CD4-positive, alpha-beta memory T cell (primary cell): ENCODE results near the gene BHLHE23. TPM values are rescaled to one million over a fixed set of nuclear protein-coding genes. Genes with fewer than 3 reads are reported as not detected.

Experiments used
- CTCF ChIA-PET: fragments of 350-600 bp; sonication (Branson Sonifier 250); formaldehyde crosslinking; loops from one replicate; lab custom pipeline; 2021; ENCODE audit warnings: inconsistent platforms; ENCODE audit not compliant: partially characterized antibody; lab: Charles Lee
- POLR2A ChIA-PET: fragments of 350-600 bp; sonication (Branson Sonifier 250); formaldehyde crosslinking; loops from one replicate; lab custom pipeline; 2021; ENCODE audit not compliant: partially characterized antibody; lab: Charles Lee
- DNase-seq, 5 donors: peaks; one replicate each; pipeline versions ENCODE4 v3.0.0 to v3.0.0-alpha.2; 2020 to 2022; ENCODE audit warnings: mixed read lengths in 1 of 5
- H3K27ac ChIP-seq: one replicate; pipeline ENCODE4 v1.7.0; 2013; ENCODE audit warnings: low read depth, low read length
- H3K27me3 ChIP-seq: 2 replicates; pipeline ENCODE4 v1.7.0; 2013; ENCODE audit warnings: mild to moderate bottlenecking, low read length, moderate library complexity; ENCODE audit not compliant: insufficient read depth
- H3K36me3 ChIP-seq: 2 replicates; pipeline ENCODE4 v1.7.0; 2013; ENCODE audit warnings: mild to moderate bottlenecking, low read length, moderate library complexity; ENCODE audit not compliant: insufficient read depth
- H3K4me1 ChIP-seq: 2 replicates; pipeline ENCODE4 v1.7.0; 2013; ENCODE audit warnings: mild to moderate bottlenecking, low read length, moderate library complexity; ENCODE audit not compliant: insufficient read depth
- H3K4me3 ChIP-seq, 2 donors: one replicate each; pipeline ENCODE4 v1.7.0; 2013; ENCODE audit warnings: low read length in 2 of 2, mild to moderate bottlenecking in 1 of 2
- H3K9me3 ChIP-seq, 2 donors: one replicate each; pipeline ENCODE4 v1.7.0; 2013; ENCODE audit warnings: low read length in 2 of 2, control low read depth in 1 of 2; ENCODE audit not compliant: control insufficient read depth in 1 of 2
- H3K27ac Mint-ChIP-seq, 7 donors: one replicate each; pipeline ENCODE4 v1.8.0; 2020 to 2021; ENCODE audit warnings: mixed read lengths in 7 of 7, mild to moderate bottlenecking in 6 of 7, inconsistent platforms in 3 of 7, moderate library complexity in 3 of 7
- H3K27me3 Mint-ChIP-seq, 2 donors: one replicate each; pipeline ENCODE4 v1.8.0; 2020 to 2021; ENCODE audit warnings: mixed read lengths in 2 of 2
- H3K36me3 Mint-ChIP-seq, 2 donors: one replicate each; pipeline ENCODE4 v1.8.0; 2020 to 2021; ENCODE audit warnings: mixed read lengths in 2 of 2, inconsistent platforms in 1 of 2, mild to moderate bottlenecking in 1 of 2
- H3K4me1 Mint-ChIP-seq, 4 donors: one replicate each; pipeline ENCODE4 v1.8.0; 2020 to 2021; ENCODE audit warnings: mixed read lengths in 4 of 4, mild to moderate bottlenecking in 1 of 4
- H3K4me3 Mint-ChIP-seq, 8 donors: one replicate each; pipeline ENCODE4 v1.8.0; 2020 to 2021; ENCODE audit warnings: mixed read lengths in 8 of 8, mild to moderate bottlenecking in 7 of 8, moderate library complexity in 6 of 8, inconsistent platforms in 3 of 8
- H3K9me3 Mint-ChIP-seq, 8 donors: one replicate each; pipeline ENCODE4 v1.8.0; 2020 to 2021; ENCODE audit warnings: mixed read lengths in 8 of 8, mild to moderate bottlenecking in 5 of 8, inconsistent platforms in 3 of 8, moderate library complexity in 1 of 8
- intact Hi-C: fragments of 100-400 bp; cut with micrococcal nuclease; formaldehyde crosslinking; loops from one replicate; pipeline ENCODE4 v1.15.1; 2023
- polyA plus RNA-seq, 2 donors: library from polyadenylated mRNA; unstranded; fragments of 300-500 nt; fragmentation: Illumina TruSeq; gene quantifications; one replicate each; pipeline ENCODE4 v1.2.3, GENCODE V29; 2021
- total RNA-seq, 2 experiments: library from RNA; stranded (reverse); gene quantifications; one replicate each; pipeline ENCODE4 v1.2.3, GENCODE V29; 2021

BHLHE23 gene
- total and polyA plus RNA-seq, 4 experiments from 2014 or later = not detected

DNA sequence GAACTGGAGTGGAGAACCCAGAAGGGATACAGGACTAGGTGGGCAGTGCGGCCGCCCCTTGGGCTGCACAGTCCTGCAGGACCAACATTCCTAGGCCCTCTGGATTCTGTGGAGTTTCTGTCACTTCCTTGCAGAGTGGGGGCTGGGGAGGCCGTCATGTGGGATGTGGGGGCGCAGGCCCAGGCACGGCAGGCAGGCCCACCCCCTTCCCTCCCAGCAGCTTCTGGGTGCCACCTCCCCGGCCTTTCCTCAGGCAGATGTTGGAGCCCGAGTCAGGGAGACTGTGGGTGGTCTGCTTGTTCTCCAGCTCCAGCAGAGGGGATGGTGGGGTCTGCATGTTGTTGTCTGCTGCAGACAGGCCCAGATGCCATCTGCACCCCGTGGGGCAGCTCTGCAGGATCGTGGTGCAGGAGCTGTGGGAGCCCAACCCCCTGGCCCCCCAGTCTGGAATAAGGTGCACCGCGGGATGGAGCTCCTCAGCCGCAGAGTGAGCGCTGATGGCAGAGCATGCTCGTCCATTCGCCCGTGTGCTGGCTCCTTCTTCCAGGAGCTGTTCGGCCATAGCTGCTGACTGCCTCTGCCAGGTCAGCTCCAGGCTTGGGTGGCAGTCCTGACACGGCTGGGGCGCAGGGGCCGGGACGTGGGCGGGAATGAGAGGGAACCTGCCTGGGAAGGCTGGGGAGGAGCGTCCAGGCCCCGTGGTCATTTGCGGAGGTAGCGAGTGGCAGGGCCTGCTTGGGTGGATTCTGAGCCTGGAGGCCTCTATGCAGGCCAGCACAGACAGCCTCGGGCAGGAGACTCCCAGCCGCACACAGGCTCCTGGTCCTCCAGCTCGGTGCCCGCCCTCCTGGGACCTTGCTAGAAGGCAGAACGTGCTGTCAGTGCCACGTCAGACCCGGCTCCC is 36.2 kb downstream of the BHLHE23 start:
- Mint-ChIP-seq H3K4me1 (peaks cover 10 to 25% (median 12%) of the 10 kb centered on the region in 4 donors), H3K4me3 (no peak overlapping the region), H3K9me3 (no peaks in the 10 kb centered on the region), H3K36me3 (no peaks in the 10 kb centered on the region), H3K27ac (no peak overlapping the region), H3K27me3 (peaks cover 19 to 21% of the 10 kb centered on the region in 2 donors)
- no peaks in the 10 kb centered on the region for H3K9me3 ChIP-seq
- H3K27ac ChIP-seq = no peak overlapping the region
- ChIA-PET POLR2A (no interaction called here), CTCF (interaction anchor here (1.2 to 2.1 kb wide), 5 partner anchors 10 to 52 kb away, joined by 3 to 11 read pairs (median 5); no protein-coding TSS in a partner anchor)
- H3K36me3 ChIP-seq = no peaks in the 10 kb centered on the region
- intact Hi-C loops = no loop called here
- H3K4me1 ChIP-seq = peaks cover 6% of the 10 kb centered on the region
- DNase-seq = peak in 1 of 5 donors; percentile 31
- H3K27me3 ChIP-seq = peaks cover 6% of the 10 kb centered on the region
- no peak overlapping the region for H3K4me3 ChIP-seq

DNA sequence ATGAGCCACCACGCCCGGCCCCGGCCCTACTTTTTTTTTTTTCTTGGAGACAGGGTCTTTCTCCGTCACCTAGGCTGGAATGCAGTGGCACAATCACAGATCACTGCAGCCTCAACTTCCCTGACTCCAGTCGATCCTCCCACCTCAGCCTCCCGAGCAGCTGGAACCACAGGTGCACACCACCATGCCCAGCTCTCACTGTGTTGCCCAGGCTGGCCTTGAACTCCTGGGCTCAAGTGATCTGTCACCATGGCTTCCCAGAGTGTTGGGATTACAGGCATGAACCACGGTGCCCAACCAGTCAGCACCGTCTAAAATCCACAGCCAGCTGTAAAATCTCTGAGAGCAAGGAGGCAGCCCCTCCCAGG is 36.8 kb downstream of the BHLHE23 start:
- Mint-ChIP-seq H3K9me3 (no peaks in the 10 kb centered on the region), H3K4me3 (no peak overlapping the region), H3K27ac (peak overlapping the region in 1 of 7 donors; percentile 12), H3K27me3 (peaks cover 17 to 19% of the 10 kb centered on the region in 2 donors), H3K36me3 (no peaks in the 10 kb centered on the region), H3K4me1 (peaks cover 10 to 24% (median 12%) of the 10 kb centered on the region in 4 donors)
- no peak overlapping the region for H3K4me3 ChIP-seq
- ChIA-PET CTCF (interaction anchor here (1.2 to 2.1 kb wide), 6 partner anchors 8 to 51 kb away, joined by 3 to 11 read pairs (median 4); no protein-coding TSS in a partner anchor), POLR2A (no interaction called here)
- H3K27ac ChIP-seq = no peak overlapping the region
- intact Hi-C loops = no loop called here
- peaks cover 6% of the 10 kb centered on the region for H3K27me3 ChIP-seq
- no peaks in the 10 kb centered on the region for H3K9me3 ChIP-seq
- H3K4me1 ChIP-seq = peaks cover 6% of the 10 kb centered on the region
- no peak for DNase-seq
- H3K36me3 ChIP-seq = no peaks in the 10 kb centered on the region

DNA sequence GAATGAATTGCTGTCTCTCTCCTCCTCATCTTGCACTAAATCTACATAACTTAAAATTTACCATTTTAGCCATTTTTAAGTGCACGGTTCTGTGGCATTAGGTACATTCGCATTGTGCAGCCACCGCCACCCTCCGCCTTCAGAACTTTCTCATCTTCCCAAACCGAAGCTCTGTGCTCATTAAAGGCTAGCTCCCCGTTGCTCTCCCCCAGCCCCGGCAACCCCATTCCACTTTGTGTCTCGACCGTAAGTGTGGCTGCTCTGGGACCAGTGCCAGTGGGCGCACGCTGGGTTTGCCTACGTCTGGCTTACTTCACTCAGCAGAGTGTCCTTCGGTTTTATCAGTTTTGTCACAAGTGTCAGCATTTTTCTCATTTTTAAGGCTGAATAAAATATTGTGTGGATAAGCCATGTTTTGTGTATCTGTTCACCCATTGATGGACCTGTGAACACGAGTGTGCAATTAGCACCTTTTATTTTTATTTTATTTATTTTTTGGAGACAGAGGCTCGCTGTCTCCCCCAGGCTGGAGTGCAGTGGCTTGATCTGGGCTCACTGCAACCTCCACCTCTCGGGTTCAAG is 37.5 kb downstream of the BHLHE23 start:
- H3K4me1 ChIP-seq = peaks cover 6% of the 10 kb centered on the region
- Mint-ChIP-seq H3K36me3 (no peaks in the 10 kb centered on the region), H3K27me3 (peaks cover 12 to 16% of the 10 kb centered on the region in 2 donors), H3K4me3 (no peak overlapping the region), H3K27ac (no peak overlapping the region), H3K4me1 (peaks cover 10 to 17% (median 12%) of the 10 kb centered on the region in 4 donors), H3K9me3 (no peaks in the 10 kb centered on the region)
- DNase-seq = no peak
- no peak overlapping the region for H3K4me3 ChIP-seq
- no peaks in the 10 kb centered on the region for H3K36me3 ChIP-seq
- ChIA-PET CTCF (interaction anchor here (1.0 to 2.1 kb wide), 4 partner anchors 9 to 23 kb away, joined by 3 to 7 read pairs (median 4); no protein-coding TSS in a partner anchor), POLR2A (no interaction called here)
- intact Hi-C loops = no loop called here
- peaks cover 2% of the 10 kb centered on the region for H3K27me3 ChIP-seq
- no peak overlapping the region for H3K27ac ChIP-seq
- H3K9me3 ChIP-seq = no peaks in the 10 kb centered on the region

DNA sequence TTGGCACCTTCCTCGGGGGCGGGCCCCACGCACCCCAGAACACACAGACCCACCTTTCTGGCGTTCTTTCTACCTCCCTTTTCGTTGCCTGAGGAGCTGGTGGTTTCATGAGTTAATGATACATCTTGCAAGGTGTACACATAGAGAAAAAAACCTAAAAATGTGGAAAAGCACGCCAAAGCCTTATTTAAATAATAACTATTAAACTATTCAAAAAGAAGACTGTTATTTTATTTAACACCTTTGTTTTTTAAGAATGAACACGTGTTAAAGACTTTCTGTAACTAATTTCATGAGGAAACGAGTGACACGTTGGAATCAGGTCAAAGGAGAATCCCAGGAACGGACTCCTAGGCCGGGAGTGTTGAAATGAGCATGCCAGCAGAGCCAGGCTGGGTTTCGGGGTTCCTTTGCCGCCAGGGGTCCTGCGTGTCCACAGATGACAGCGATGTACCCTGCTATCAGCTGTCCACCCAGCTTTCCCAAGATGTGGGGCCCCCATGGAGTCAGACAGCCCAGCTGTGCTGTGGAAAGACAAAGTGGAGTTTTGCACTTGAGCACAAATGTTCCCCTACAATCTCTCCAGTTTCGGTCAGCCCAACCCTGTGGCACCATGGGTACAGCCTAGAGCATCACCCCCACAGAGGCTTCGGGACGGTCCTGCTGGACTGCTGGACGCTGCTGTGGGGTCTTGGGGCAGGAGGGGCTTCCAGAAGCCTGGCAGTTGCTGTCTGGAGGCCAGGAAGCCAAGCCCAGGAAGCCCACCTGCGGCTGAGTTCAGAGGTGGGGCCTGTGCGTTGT is 38.2 kb downstream of the BHLHE23 start:
- Histone ChIP-seq H3K9me3 (no peaks in the 10 kb centered on the region), H3K36me3 (no peaks in the 10 kb centered on the region), H3K27me3 (no peaks in the 10 kb centered on the region), H3K27ac (no peak overlapping the region), H3K4me3 (no peak overlapping the region), H3K4me1 (peaks cover 6% of the 10 kb centered on the region)
- POLR2A ChIA-PET = no interaction called here
- Mint-ChIP-seq H3K27ac (no peak overlapping the region), H3K9me3 (no peaks in the 10 kb centered on the region), H3K4me3 (no peak overlapping the region), H3K36me3 (no peaks in the 10 kb centered on the region), H3K4me1 (peaks cover 10 to 17% (median 12%) of the 10 kb centered on the region in 4 donors), H3K27me3 (peaks cover 11 to 12% of the 10 kb centered on the region in 2 donors)
- CTCF ChIA-PET = interaction anchor here (1.0 to 2.1 kb wide), 3 partner anchors 9 to 24 kb away, joined by 3 to 7 read pairs (median 4); no protein-coding TSS in a partner anchor
- no peak for DNase-seq
- intact Hi-C loops = no loop called here

DNA sequence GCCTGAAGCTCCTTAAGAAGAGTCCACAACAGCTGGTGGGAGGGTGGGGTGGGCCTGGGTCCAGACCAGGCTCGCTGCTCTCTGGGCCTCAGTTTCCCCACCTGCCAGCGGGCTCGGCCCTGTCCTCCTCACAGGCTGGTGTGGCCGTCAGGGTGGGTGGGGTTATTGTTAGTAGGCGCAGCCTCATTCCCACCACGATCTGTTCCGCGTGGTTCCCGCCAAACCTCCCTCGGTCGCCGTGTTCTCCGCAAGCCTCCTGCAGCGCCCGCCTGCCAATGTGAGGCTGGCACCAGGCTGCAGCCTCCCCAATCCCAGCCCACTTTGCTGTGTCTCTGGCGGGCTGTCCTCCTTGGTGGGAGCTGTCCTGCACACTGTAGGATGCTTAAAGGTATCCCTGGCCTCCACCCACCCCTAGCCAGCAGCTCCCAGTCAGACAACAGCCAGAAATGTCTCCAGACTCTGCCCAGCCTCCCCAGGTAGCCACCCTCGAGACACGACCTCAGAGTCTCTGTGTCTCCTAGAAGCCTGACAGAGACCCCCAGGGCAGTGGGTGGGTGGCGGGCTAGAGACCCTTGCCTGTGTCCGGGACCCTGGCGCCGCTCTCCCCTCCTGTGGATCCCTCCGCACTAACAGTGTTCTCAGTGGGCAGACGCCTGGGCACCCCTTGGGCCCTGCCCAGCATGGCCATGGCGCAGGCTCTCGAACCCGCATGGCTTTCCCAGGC is 39.0 kb downstream of the BHLHE23 start:
- H3K27ac Mint-ChIP-seq = no peak overlapping the region
- Histone ChIP-seq H3K9me3 (no peaks in the 10 kb centered on the region), H3K36me3 (no peaks in the 10 kb centered on the region), H3K27ac (no peak overlapping the region), H3K4me3 (no peak overlapping the region), H3K4me1 (peaks cover 4% of the 10 kb centered on the region), H3K27me3 (no peaks in the 10 kb centered on the region)
- ChIA-PET CTCF (no interaction called here), POLR2A (no interaction called here)
- no peaks in the 10 kb centered on the region for H3K9me3 Mint-ChIP-seq
- peaks cover 10 to 16% (median 12%) of the 10 kb centered on the region in 4 donors for H3K4me1 Mint-ChIP-seq
- DNase-seq = peak in 1 of 5 donors; percentile 34
- no peak overlapping the region for H3K4me3 Mint-ChIP-seq
- no peaks in the 10 kb centered on the region for H3K36me3 Mint-ChIP-seq
- H3K27me3 Mint-ChIP-seq = peaks cover 11 to 12% of the 10 kb centered on the region in 2 donors
- intact Hi-C loops = no loop called here

DNA sequence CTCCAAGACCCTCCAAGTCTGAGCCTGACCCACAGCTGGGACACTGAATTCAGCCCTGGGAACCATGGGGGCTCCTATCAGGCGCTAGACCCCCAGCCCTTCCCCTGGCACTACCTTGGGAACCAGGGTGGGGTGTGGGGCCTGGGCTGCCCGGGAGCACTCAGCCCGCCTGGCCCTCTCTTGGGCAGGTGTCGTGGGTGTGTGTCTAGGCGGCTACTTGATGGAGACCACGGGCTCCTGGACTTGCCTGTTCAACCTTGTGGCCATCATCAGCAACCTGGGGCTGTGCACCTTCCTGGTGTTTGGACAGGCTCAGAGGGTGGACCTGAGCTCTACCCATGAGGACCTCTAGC is 39.6 kb downstream of the BHLHE23 start:
- H3K27ac Mint-ChIP-seq = no peak overlapping the region
- Histone ChIP-seq H3K36me3 (no peaks in the 10 kb centered on the region), H3K4me1 (no peaks in the 10 kb centered on the region), H3K9me3 (no peaks in the 10 kb centered on the region), H3K27ac (no peak overlapping the region), H3K4me3 (no peak overlapping the region), H3K27me3 (no peaks in the 10 kb centered on the region)
- H3K4me3 Mint-ChIP-seq = no peak overlapping the region
- ChIA-PET CTCF (interaction anchor here (0.6 kb wide), 1 partner anchor 42 kb away, joined by 3 read pairs; no protein-coding TSS in a partner anchor), POLR2A (no interaction called here)
- DNase-seq = peak in 1 of 5 donors; percentile 34
- H3K27me3 Mint-ChIP-seq = peaks cover 8 to 9% of the 10 kb centered on the region in 2 donors
- H3K9me3 Mint-ChIP-seq = no peaks in the 10 kb centered on the region
- no peaks in the 10 kb centered on the region for H3K36me3 Mint-ChIP-seq
- intact Hi-C loops = no loop called here
- H3K4me1 Mint-ChIP-seq = peaks cover 7 to 9% (median 8%) of the 10 kb centered on the region in 4 donors
